ENCODE data around the gene CPEB4.

DNA sequence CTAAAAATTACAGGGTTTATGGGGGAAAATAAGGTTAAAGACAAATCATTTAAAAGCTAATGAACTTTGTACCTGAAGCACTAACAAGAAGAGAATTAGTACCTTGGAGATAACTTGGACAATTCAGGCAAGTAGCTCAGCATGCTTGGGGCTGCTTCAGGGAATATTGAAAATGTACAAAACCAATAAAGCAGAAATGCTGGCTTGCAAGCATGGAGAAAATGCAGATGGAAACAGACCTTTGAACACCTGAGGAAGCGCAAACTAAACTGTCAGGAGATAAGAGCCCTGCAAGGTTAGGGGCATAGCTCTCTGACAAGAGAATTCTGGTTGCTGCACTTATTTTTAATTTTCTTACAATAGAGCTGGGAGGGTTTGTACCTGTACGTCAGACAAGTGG, 58.2 kb downstream of the CPEB4 start:
- TF ChIP-seq, protein P1, sequence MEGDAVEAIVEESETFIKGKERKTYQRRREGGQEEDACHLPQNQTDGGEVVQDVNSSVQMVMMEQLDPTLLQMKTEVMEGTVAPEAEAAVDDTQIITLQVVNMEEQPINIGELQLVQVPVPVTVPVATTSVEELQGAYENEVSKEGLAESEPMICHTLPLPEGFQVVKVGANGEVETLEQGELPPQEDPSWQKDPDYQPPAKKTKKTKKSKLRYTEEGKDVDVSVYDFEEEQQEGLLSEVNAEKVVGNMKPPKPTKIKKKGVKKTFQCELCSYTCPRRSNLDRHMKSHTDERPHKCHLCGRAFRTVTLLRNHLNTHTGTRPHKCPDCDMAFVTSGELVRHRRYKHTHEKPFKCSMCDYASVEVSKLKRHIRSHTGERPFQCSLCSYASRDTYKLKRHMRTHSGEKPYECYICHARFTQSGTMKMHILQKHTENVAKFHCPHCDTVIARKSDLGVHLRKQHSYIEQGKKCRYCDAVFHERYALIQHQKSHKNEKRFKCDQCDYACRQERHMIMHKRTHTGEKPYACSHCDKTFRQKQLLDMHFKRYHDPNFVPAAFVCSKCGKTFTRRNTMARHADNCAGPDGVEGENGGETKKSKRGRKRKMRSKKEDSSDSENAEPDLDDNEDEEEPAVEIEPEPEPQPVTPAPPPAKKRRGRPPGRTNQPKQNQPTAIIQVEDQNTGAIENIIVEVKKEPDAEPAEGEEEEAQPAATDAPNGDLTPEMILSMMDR (IDR thresholded peaks at IDR 0.05) = no peak
- no peak for TF ChIP-seq EZH2 (IDR thresholded peaks at IDR 0.05)
- no peak for TF ChIP-seq EZH2phosphoT487 (IDR thresholded peaks at IDR 0.05)
